ENCODE results near the gene C1orf116.

DNA sequence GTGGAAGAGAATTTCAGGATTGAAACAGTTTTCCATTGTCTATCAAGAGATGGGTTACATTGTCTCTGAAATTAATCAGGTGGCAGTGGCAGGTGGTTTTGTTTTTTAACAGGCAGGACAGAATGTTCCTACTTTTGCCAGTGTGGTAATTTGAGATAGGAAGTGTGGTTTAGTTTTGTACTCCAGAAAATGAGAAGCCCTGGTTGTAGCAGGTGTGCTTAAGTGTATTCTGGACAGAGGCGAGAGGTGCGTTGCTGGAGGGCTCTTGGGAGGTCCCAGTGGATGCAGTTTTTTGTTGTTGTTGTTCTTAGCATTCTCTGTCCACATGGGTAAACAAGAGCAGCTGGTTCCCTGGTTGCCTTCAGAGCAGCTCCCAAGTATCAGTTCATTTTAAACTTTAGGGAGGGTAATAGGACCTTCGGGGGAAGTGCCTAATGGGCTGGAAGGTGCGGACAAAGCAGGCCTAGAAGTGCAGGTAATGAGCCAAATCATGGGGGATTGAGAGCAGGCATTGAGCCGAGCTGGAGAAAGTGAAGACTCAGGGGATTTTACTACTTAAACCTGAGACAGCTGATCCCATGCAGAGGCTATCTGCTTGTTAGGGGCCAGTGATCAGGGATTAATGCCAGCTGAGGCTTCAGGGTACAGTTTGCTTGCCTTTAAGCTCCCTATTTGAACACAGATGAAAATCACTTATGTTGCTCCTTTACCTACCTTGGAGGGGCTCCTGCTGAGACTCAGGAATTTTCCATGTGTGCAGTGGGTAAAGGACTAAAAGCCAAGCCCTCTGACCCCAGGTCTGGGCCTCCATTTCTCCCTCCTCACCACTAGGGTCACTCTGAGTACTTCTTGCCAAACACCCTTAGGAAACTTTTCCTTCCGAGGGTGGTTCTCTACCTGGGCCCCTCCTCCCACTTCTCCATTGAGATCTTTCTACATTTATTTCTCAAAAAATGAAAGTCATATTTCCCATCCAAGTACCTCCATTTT is 26.6 kb upstream of the C1orf116 start:
- TF ChIP-seq, protein P1, sequence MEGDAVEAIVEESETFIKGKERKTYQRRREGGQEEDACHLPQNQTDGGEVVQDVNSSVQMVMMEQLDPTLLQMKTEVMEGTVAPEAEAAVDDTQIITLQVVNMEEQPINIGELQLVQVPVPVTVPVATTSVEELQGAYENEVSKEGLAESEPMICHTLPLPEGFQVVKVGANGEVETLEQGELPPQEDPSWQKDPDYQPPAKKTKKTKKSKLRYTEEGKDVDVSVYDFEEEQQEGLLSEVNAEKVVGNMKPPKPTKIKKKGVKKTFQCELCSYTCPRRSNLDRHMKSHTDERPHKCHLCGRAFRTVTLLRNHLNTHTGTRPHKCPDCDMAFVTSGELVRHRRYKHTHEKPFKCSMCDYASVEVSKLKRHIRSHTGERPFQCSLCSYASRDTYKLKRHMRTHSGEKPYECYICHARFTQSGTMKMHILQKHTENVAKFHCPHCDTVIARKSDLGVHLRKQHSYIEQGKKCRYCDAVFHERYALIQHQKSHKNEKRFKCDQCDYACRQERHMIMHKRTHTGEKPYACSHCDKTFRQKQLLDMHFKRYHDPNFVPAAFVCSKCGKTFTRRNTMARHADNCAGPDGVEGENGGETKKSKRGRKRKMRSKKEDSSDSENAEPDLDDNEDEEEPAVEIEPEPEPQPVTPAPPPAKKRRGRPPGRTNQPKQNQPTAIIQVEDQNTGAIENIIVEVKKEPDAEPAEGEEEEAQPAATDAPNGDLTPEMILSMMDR (IDR thresholded peaks at IDR 0.05), result no peak
- TF ChIP-seq POLR2A (IDR thresholded peaks at IDR 0.05), result no peak
